HG02885 (cell line): ENCODE data around the gene JOSD1.
A peak's percentile ranks its signal among the peaks of the same experiment; 100 is the strongest.

Experiments
- ATAC-seq: cut with Tn5 transposase; IDR thresholded peaks from one replicate; pipeline ENCODE4 v1.9.1; 2021; ENCODE audit warnings: mild to moderate bottlenecking; ENCODE audit not compliant: unreplicated experiment, poor library complexity

JOSD1 gene

GRCh38 chr22:38715852-38716251, 15.1 kb upstream of the JOSD1 start:
- ATAC-seq: no peak

GRCh38 chr22:38715176-38715764, 14.5 kb upstream of the JOSD1 start:
- ATAC-seq: no peak

- no peak for ATAC-seq
Measured at GRCh38 chr22:38713921-38714320, 13.2 kb upstream of the JOSD1 start.

GRCh38 chr22:38712486-38713207, 11.9 kb upstream of the JOSD1 start:
- no peak for ATAC-seq

GRCh38 chr22:38710866-38711265, 10.1 kb upstream of the JOSD1 start:
- ATAC-seq: no peak

- ATAC-seq: no peak
Measured at GRCh38 chr22:38710351-38710750, 9.6 kb upstream of the JOSD1 start.

GRCh38 chr22:38709306-38709705, 8.6 kb upstream of the JOSD1 start:
- ATAC-seq: no peak

GRCh38 chr22:38707984-38708383, 7.2 kb upstream of the JOSD1 start:
- ATAC-seq: no peak

GRCh38 chr22:38707346-38707745, 6.6 kb upstream of the JOSD1 start:
- ATAC-seq: no peak

- no peak for ATAC-seq
Measured at GRCh38 chr22:38706901-38707195, 6.1 kb upstream of the JOSD1 start.

GRCh38 chr22:38706101-38706900, 5.6 kb upstream of the JOSD1 start:
- ATAC-seq: no peak

- ATAC-seq: peak; percentile 74
Measured at GRCh38 chr22:38705235-38706100, 4.7 kb upstream of the JOSD1 start, which contains the start of gene GTPBP1. TSS of gene GTPBP1 (plus strand) at chr22:38705944. CDS start at chr22:38705956, 12 bp downstream.

GRCh38 chr22:38704654-38705234, 4.0 kb upstream of the JOSD1 start:
- no peak for ATAC-seq

GRCh38 chr22:38700270-38700788, 414 bp downstream of the JOSD1 start:
- ATAC-seq: no peak

GRCh38 chr22:38699784-38700183, 959 bp downstream of the JOSD1 start:
- ATAC-seq: no peak

- no peak for ATAC-seq
Measured at GRCh38 chr22:38699143-38699542, 1.6 kb downstream of the JOSD1 start.

- ATAC-seq: no peak
Measured at GRCh38 chr22:38698407-38699094, 2.2 kb downstream of the JOSD1 start.

GRCh38 chr22:38697425-38698089, 3.2 kb downstream of the JOSD1 start:
- no peak for ATAC-seq
